Renal cortical epithelial cell (primary cell): Measurements from ENCODE around the gene GPC2. TPM values are rescaled to one million over a fixed set of nuclear protein-coding genes. Genes with fewer than 3 reads are reported as not detected.
A peak's percentile ranks its signal among the peaks of the same experiment; 100 is the strongest.

Experiments
- DNase-seq: peaks from one replicate; pipeline ENCODE4 v3.0.0-alpha.2; 2011; ENCODE audit warnings: low read depth
- total RNA-seq: library from RNA; depleted of rRNA; stranded (reverse); fragments of >200 nt; gene quantifications from 2 replicates; pipeline ENCODE4 v1.2.3, GENCODE V29; 2014

Gene GPC2
- total RNA-seq, 1 donor from 2014 or later, result 1.6 TPM

- no peak for DNase-seq
Observed at GRCh38 chr7:100170101-100170897, 6.9 kb downstream of the GPC2 start.

- DNase-seq, result no peak
Observed at GRCh38 chr7:100169147-100169850, 7.9 kb downstream of the GPC2 start.

GRCh38 chr7:100167912-100168323 is 9.3 kb downstream of the GPC2 start:
- no peak for DNase-seq

- DNase-seq, result no peak
Observed at GRCh38 chr7:100166970-100167911, 9.9 kb downstream of the GPC2 start.

- no peak for DNase-seq
Observed at GRCh38 chr7:100166317-100166940, 10.8 kb downstream of the GPC2 start.

- no peak for DNase-seq
Observed at GRCh38 chr7:100163871-100164270, 13.3 kb downstream of the GPC2 start.

- no peak for DNase-seq
Observed at GRCh38 chr7:100163006-100163531, 14.1 kb downstream of the GPC2 start.

GRCh38 chr7:100160067-100160466 is 17.1 kb downstream of the GPC2 start:
- no peak for DNase-seq

- no peak for DNase-seq
Observed at GRCh38 chr7:100159099-100159623, 18.0 kb downstream of the GPC2 start.

GRCh38 chr7:100158229-100159098 is 18.7 kb downstream of the GPC2 start, which contains the start of gene TRAPPC14:
TRAPPC14 (minus strand) TSS chr7:100158723; CDS start chr7:100158499, 224 bp downstream.
- peak; percentile 63 for DNase-seq

GRCh38 chr7:100157334-100158228 is 19.6 kb downstream of the GPC2 start:
- DNase-seq, result peak; percentile 80

- DNase-seq, result no peak
Observed at GRCh38 chr7:100157069-100157333, 20.2 kb downstream of the GPC2 start.

- no peak for DNase-seq
Observed at GRCh38 chr7:100156331-100157068, 20.7 kb downstream of the GPC2 start.

GRCh38 chr7:100155553-100156317 is 21.4 kb downstream of the GPC2 start:
- DNase-seq, result no peak

GRCh38 chr7:100154651-100155491 is 22.3 kb downstream of the GPC2 start:
- DNase-seq, result no peak

- no peak for DNase-seq
Observed at GRCh38 chr7:100153708-100154535, 23.3 kb downstream of the GPC2 start.
